ENCODE results near the gene ASIC1. TPM values are rescaled to one million over a fixed set of nuclear protein-coding genes. Genes with fewer than 3 reads are reported as not detected.

The ASIC1 gene
- total and polyA plus RNA-seq, 2 experiments from 2014 or later = 0.76 to 1.5 TPM

DNA sequence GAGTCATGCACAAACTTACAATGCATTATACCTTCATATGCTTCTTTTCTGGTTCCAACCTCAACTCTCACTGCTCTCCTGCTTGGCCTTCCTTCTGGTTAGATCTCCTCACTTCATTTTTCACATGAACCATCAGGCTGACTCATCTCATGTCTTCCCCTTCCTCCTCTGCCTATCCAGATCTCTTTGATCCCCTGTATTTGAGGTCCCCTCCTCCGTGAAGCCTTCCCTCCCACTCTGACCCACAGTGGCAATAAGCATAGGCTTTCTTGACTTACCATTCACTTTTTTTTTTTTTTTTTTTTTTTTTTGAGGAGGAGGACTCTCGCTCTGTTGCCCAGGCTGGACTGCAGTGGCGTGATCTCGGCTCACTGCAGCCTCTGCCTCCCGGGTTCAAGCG is 14.7 kb upstream of the ASIC1 start:
- Histone ChIP-seq H4K20me1 (replicated peaks; ENCODE audit: insufficient read depth) (no peaks in the 10 kb centered on the region; the same call in 1 of the 2 replicates), H3K4me1 (ENCODE audit: insufficient read depth) (no peaks in the 10 kb centered on the region), H3K4me3 (no peak overlapping the region), H2AFZ (no peak overlapping the region), H3K27ac (ENCODE audit: low read depth) (no peak overlapping the region), H3F3A (replicated peaks; ENCODE audit: low read depth) (no peaks in the 10 kb centered on the region), H3K4me2 (no peak overlapping the region), H3K36me3 (ENCODE audit: insufficient read depth) (no peaks in the 10 kb centered on the region), H3K9me2 (ENCODE audit: insufficient read depth) (no peaks in the 10 kb centered on the region), H3K27me3 (ENCODE audit: insufficient read depth) (peaks cover 18% of the 10 kb centered on the region), H3K79me2 (replicated peaks; ENCODE audit: insufficient read depth) (no peaks in the 10 kb centered on the region)
- Mint-ChIP-seq H3K27me3 (ENCODE audit: insufficient read depth, low read depth, poor library complexity) (peaks cover 11% of the 10 kb centered on the region), H3K27ac (no peak overlapping the region), H3K4me3 (no peak overlapping the region), H3K36me3 (ENCODE audit: low read depth) (no peaks in the 10 kb centered on the region), H3K4me1 (no peaks in the 10 kb centered on the region; the same call in 2 of the 3 replicates), H3K9me3 (no peaks in the 10 kb centered on the region)
- TF ChIP-seq, protein P1, sequence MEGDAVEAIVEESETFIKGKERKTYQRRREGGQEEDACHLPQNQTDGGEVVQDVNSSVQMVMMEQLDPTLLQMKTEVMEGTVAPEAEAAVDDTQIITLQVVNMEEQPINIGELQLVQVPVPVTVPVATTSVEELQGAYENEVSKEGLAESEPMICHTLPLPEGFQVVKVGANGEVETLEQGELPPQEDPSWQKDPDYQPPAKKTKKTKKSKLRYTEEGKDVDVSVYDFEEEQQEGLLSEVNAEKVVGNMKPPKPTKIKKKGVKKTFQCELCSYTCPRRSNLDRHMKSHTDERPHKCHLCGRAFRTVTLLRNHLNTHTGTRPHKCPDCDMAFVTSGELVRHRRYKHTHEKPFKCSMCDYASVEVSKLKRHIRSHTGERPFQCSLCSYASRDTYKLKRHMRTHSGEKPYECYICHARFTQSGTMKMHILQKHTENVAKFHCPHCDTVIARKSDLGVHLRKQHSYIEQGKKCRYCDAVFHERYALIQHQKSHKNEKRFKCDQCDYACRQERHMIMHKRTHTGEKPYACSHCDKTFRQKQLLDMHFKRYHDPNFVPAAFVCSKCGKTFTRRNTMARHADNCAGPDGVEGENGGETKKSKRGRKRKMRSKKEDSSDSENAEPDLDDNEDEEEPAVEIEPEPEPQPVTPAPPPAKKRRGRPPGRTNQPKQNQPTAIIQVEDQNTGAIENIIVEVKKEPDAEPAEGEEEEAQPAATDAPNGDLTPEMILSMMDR (conservative IDR thresholded peaks at IDR 0.05; ENCODE audit: low read depth in 2 of 2) = no peak
- no peak for TF ChIP-seq NANOG (IDR thresholded peaks at IDR 0.05; ENCODE audit: borderline replicate concordance)
- TF ChIP-seq, protein P2, sequence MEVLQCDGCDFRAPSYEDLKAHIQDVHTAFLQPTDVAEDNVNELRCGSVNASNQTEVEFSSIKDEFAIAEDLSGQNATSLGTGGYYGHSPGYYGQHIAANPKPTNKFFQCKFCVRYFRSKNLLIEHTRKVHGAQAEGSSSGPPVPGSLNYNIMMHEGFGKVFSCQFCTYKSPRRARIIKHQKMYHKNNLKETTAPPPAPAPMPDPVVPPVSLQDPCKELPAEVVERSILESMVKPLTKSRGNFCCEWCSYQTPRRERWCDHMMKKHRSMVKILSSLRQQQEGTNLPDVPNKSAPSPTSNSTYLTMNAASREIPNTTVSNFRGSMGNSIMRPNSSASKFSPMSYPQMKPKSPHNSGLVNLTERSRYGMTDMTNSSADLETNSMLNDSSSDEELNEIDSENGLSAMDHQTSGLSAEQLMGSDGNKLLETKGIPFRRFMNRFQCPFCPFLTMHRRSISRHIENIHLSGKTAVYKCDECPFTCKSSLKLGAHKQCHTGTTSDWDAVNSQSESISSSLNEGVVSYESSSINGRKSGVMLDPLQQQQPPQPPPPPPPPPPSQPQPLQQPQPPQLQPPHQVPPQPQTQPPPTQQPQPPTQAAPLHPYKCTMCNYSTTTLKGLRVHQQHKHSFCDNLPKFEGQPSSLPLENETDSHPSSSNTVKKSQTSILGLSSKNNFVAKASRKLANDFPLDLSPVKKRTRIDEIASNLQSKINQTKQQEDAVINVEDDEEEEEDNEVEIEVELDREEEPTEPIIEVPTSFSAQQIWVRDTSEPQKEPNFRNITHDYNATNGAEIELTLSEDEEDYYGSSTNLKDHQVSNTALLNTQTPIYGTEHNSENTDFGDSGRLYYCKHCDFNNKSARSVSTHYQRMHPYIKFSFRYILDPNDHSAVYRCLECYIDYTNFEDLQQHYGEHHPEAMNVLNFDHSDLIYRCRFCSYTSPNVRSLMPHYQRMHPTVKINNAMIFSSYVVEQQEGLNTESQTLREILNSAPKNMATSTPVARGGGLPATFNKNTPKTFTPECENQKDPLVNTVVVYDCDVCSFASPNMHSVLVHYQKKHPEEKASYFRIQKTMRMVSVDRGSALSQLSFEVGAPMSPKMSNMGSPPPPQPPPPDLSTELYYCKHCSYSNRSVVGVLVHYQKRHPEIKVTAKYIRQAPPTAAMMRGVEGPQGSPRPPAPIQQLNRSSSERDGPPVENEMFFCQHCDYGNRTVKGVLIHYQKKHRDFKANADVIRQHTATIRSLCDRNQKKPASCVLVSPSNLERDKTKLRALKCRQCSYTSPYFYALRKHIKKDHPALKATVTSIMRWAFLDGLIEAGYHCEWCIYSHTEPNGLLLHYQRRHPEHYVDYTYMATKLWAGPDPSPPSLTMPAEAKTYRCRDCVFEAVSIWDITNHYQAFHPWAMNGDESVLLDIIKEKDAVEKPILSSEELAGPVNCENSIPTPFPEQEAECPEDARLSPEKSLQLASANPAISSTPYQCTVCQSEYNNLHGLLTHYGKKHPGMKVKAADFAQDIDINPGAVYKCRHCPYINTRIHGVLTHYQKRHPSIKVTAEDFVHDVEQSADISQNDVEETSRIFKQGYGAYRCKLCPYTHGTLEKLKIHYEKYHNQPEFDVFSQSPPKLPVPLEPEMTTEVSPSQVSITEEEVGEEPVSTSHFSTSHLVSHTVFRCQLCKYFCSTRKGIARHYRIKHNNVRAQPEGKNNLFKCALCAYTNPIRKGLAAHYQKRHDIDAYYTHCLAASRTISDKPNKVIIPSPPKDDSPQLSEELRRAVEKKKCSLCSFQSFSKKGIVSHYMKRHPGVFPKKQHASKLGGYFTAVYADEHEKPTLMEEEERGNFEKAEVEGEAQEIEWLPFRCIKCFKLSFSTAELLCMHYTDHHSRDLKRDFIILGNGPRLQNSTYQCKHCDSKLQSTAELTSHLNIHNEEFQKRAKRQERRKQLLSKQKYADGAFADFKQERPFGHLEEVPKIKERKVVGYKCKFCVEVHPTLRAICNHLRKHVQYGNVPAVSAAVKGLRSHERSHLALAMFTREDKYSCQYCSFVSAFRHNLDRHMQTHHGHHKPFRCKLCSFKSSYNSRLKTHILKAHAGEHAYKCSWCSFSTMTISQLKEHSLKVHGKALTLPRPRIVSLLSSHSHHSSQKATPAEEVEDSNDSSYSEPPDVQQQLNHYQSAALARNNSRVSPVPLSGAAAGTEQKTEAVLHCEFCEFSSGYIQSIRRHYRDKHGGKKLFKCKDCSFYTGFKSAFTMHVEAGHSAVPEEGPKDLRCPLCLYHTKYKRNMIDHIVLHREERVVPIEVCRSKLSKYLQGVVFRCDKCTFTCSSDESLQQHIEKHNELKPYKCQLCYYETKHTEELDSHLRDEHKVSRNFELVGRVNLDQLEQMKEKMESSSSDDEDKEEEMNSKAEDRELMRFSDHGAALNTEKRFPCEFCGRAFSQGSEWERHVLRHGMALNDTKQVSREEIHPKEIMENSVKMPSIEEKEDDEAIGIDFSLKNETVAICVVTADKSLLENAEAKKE (CRISPR knock-in tag; IDR thresholded peaks at IDR 0.05) = no peak
- no peak for TF ChIP-seq EZH2 (IDR thresholded peaks at IDR 0.05; ENCODE audit: low read depth, unreplicated experiment)
- TF ChIP-seq, protein P3, sequence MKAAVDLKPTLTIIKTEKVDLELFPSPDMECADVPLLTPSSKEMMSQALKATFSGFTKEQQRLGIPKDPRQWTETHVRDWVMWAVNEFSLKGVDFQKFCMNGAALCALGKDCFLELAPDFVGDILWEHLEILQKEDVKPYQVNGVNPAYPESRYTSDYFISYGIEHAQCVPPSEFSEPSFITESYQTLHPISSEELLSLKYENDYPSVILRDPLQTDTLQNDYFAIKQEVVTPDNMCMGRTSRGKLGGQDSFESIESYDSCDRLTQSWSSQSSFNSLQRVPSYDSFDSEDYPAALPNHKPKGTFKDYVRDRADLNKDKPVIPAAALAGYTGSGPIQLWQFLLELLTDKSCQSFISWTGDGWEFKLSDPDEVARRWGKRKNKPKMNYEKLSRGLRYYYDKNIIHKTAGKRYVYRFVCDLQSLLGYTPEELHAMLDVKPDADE (IDR thresholded peaks at IDR 0.05) = no peak
- no peak for TF ChIP-seq STAT1 (IDR thresholded peaks at IDR 0.05; ENCODE audit: unreplicated experiment)
- no peak for TF ChIP-seq ZNF114 (CRISPR knock-in tag; IDR thresholded peaks at IDR 0.05)
- TF ChIP-seq CREB1 (CRISPR knock-in tag; IDR thresholded peaks at IDR 0.05; ENCODE audit: low read depth) = no peak
- TF ChIP-seq, protein P4, sequence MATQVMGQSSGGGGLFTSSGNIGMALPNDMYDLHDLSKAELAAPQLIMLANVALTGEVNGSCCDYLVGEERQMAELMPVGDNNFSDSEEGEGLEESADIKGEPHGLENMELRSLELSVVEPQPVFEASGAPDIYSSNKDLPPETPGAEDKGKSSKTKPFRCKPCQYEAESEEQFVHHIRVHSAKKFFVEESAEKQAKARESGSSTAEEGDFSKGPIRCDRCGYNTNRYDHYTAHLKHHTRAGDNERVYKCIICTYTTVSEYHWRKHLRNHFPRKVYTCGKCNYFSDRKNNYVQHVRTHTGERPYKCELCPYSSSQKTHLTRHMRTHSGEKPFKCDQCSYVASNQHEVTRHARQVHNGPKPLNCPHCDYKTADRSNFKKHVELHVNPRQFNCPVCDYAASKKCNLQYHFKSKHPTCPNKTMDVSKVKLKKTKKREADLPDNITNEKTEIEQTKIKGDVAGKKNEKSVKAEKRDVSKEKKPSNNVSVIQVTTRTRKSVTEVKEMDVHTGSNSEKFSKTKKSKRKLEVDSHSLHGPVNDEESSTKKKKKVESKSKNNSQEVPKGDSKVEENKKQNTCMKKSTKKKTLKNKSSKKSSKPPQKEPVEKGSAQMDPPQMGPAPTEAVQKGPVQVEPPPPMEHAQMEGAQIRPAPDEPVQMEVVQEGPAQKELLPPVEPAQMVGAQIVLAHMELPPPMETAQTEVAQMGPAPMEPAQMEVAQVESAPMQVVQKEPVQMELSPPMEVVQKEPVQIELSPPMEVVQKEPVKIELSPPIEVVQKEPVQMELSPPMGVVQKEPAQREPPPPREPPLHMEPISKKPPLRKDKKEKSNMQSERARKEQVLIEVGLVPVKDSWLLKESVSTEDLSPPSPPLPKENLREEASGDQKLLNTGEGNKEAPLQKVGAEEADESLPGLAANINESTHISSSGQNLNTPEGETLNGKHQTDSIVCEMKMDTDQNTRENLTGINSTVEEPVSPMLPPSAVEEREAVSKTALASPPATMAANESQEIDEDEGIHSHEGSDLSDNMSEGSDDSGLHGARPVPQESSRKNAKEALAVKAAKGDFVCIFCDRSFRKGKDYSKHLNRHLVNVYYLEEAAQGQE (IDR thresholded peaks at IDR 0.05; ENCODE audit: unreplicated experiment) = no peak
- TF ChIP-seq EZH2phosphoT487 (IDR thresholded peaks at IDR 0.05; ENCODE audit: unreplicated experiment) = no peak
- TF ChIP-seq JUNB (IDR thresholded peaks at IDR 0.05; ENCODE audit: unreplicated experiment) = no peak
- TF ChIP-seq POLR2AphosphoS5 (IDR thresholded peaks at IDR 0.05; ENCODE audit: low read depth) = no peak
- no peak for TF ChIP-seq ZNF331 (CRISPR knock-in tag; IDR thresholded peaks at IDR 0.05; ENCODE audit: low read depth)
- DNase-seq (ENCODE audit: low spot score) = no peak
- ATAC-seq = no peak
